DLD1 (cell line): Measurements from ENCODE around the gene IQCM.
"Not testable (repeated sequence)": the region's sequence is repeated elsewhere in the genome, so short reads cannot be mapped to it uniquely, and the experiment has no call there.

Experiments
- in situ Hi-C: cut with HindIII; loops from 2 replicates; pipeline ENCODE4 v1.10.0; 2017; ENCODE audit warnings: low sequenced_read_pairs

The IQCM gene

GRCh38 chr4:149489321-149489720 is 326.3 kb downstream of the IQCM start:
- in situ Hi-C loops, result no loop called here

- in situ Hi-C loops, result no loop called here
Measured at GRCh38 chr4:149486861-149487260, 328.8 kb downstream of the IQCM start.

GRCh38 chr4:149468669-149469068 is 347.0 kb downstream of the IQCM start:
- in situ Hi-C loops, result not testable (repeated sequence)

- in situ Hi-C loops, result no loop called here
Measured at GRCh38 chr4:149466446-149466845, 349.2 kb downstream of the IQCM start.

GRCh38 chr4:149465955-149466354 is 349.7 kb downstream of the IQCM start:
- in situ Hi-C loops, result no loop called here

- in situ Hi-C loops, result no loop called here
Measured at GRCh38 chr4:149443537-149443936, 372.1 kb downstream of the IQCM start.

GRCh38 chr4:149441338-149441737 is 374.3 kb downstream of the IQCM start:
- in situ Hi-C loops, result no loop called here

- in situ Hi-C loops, result no loop called here
Measured at GRCh38 chr4:149426461-149426860, 389.2 kb downstream of the IQCM start.

- in situ Hi-C loops, result no loop called here
Measured at GRCh38 chr4:149409555-149409962, 406.1 kb downstream of the IQCM start.

GRCh38 chr4:149409146-149409545 is 406.5 kb downstream of the IQCM start:
- in situ Hi-C loops, result no loop called here

- in situ Hi-C loops, result no loop called here
Measured at GRCh38 chr4:149404143-149404542, 411.5 kb downstream of the IQCM start.

GRCh38 chr4:149403081-149403480 is 412.6 kb downstream of the IQCM start:
- in situ Hi-C loops, result no loop called here

- in situ Hi-C loops, result no loop called here
Measured at GRCh38 chr4:149398993-149399392, 416.6 kb downstream of the IQCM start.

GRCh38 chr4:149370785-149371420 is 444.7 kb downstream of the IQCM start:
- in situ Hi-C loops, result no loop called here

- in situ Hi-C loops, result no loop called here
Measured at GRCh38 chr4:149370002-149370401, 445.6 kb downstream of the IQCM start.

GRCh38 chr4:149353241-149353640 is 462.4 kb downstream of the IQCM start:
- in situ Hi-C loops, result no loop called here

GRCh38 chr4:149349541-149349940 is 466.1 kb downstream of the IQCM start:
- in situ Hi-C loops, result no loop called here

- in situ Hi-C loops, result no loop called here
Measured at GRCh38 chr4:149347139-149347538, 468.5 kb downstream of the IQCM start.

- in situ Hi-C loops, result no loop called here
Measured at GRCh38 chr4:149345424-149345823, 470.2 kb downstream of the IQCM start.

GRCh38 chr4:149344436-149344835 is 471.2 kb downstream of the IQCM start:
- in situ Hi-C loops, result no loop called here

- in situ Hi-C loops, result no loop called here
Measured at GRCh38 chr4:149343614-149344013, 472.0 kb downstream of the IQCM start.

- in situ Hi-C loops, result not testable (repeated sequence)
Measured at GRCh38 chr4:149341117-149341516, 474.5 kb downstream of the IQCM start.

- in situ Hi-C loops, result no loop called here
Measured at GRCh38 chr4:149328161-149328560, 487.5 kb downstream of the IQCM start.
